NCI-H2107 (cell line): Measurements from ENCODE around the gene EML6.

Experiments used
- DNase-seq: peaks from one replicate; lab custom pipeline; 2025; lab: John Stamatoyannopoulos, UW

EML6 gene

DNA sequence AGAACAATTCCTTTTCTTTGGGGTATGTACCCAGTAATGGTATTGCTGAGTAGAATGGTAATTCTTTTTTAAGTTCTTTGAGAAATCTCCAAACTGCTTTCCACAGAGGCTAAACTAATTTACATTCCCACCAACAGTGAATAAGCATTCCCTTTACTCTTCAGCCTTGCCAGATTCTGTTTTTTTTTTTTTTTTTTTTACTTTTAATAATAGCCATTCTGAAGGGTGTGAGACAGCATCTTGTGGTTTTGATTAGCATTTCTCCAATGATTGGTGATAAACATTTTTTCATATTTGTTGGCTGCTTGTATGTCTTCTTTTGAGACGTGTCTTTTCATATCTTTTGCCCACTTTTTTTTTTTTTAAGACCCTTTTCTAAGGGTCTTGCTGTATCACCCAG, 189.4 kb downstream of the EML6 start:
- no peak for DNase-seq

GRCh38 chr2:54914637-54915036, 191.2 kb downstream of the EML6 start:
- no peak for DNase-seq

DNA sequence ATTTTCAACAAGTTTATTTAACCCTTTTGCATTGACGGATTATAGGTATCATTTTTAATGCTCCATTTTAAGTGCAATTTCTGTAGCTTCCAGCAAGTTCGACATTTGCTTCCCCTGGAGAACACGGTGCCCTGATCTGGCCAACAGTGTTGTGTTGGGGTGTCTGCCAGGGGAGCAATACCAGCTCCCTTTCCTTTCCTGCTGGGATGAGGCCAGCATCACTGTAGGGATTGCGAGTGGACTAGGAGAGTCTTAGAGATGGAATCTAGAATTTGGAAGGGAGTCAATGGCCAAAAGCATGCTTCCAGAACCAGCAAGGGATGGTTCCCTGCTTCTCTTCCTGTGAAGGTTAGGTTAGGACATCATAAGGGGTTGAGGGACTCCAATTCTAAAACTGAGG, 191.6 kb downstream of the EML6 start:
- no peak for DNase-seq

- no peak for DNase-seq
Observed at GRCh38 chr2:54916637-54917036, 193.2 kb downstream of the EML6 start.

DNA sequence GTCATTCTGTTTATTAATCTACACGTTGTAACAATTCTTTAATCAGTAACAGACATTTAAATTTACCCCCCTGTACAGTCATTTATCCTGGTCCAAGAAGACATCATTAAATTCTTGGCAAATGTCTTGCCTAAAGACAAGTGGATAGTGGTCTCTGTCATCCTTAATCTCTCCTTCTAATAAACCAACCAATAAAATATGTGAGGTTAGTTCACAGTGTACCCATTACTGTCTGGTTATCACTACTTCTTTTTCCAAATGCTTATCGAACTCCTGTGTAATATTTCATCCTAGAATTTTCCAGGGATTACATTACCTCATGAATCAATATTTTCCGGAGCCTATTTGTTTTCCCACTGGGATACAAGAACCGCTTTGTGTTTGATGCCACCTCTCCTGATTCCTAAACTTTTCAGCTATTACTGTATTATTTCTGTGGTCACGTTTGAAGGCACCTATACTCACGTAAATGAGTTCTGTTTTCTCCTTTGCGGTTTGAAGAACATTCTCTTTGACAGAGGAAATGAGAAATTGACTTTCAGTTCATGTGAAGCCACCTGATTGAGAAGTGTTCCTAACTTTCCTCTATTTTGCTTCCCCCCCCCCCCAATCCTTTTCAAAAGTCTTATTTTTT, 195.3 kb downstream of the EML6 start:
- no peak for DNase-seq

DNA sequence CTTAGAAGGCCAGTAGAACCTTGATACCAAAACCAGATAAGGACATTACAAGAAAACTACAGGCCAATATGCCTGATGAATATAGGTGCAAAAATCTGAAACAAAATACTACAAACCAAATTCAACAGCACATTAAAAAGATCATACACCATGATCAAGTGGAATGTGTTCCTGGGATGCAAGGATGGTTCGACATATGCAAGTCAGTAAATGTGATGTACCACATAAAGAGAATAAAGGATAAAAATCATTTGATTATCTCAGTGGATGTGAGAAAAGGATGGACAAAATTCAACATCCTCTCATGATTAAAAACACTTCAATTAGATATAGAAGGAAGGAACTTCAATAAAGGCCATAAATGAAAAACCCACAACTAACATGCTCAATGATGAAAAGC, 197.2 kb downstream of the EML6 start:
- DNase-seq = no peak

GRCh38 chr2:54924121-54924520, 200.7 kb downstream of the EML6 start:
- DNase-seq = no peak

GRCh38 chr2:54925022-54925421, 201.6 kb downstream of the EML6 start:
- DNase-seq = no peak

- no peak for DNase-seq
Observed at GRCh38 chr2:54927085-54927750, 203.8 kb downstream of the EML6 start.

- no peak for DNase-seq
Observed at GRCh38 chr2:54927751-54928615, 204.5 kb downstream of the EML6 start.

- DNase-seq = no peak
Observed at GRCh38 chr2:54928719-54929118, 205.3 kb downstream of the EML6 start.

DNA sequence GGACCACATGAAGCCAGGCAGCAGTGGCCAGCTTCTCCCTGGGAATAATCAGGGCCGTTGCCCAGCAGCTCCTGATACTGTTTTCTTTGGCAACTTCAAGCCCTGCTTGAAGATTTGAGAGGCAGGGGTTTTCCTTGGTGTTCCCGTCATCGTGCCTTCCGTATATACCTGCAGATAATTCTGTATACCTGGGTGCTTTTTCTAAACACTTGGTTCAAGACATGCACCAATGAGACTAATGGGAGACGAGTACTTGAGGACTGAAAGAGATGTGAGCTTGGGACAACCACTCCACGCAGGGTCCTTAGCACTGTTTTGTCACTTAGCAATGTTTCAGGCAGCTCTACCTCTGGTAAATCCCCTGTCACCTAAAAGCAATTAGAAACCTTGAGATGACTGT, 208.0 kb downstream of the EML6 start:
- DNase-seq = no peak

- DNase-seq = no peak
Observed at GRCh38 chr2:54935389-54935788, 211.9 kb downstream of the EML6 start.

DNA sequence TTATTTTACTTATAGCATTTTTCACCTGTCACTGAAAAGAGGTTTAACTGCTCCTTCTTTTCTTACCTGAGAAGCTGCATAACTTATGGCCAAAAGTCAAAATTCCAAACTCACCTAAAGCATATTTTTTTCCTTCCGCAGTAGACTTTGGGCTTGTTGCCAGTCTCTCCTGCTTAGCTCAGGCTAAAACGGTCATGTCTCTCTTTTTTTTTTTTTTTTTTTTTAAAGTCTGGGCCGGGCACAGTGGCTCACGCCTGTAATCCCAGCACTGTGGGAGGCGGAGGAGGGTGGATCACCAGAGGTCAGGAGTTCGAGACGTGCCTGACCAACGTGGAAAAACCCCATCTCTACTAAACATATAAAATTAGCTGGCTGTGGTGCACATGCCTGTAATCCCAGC, 213.3 kb downstream of the EML6 start:
- DNase-seq = no peak

- DNase-seq = no peak
Observed at GRCh38 chr2:54939446-54940118, 216.1 kb downstream of the EML6 start.

GRCh38 chr2:54940723-54941122, 217.3 kb downstream of the EML6 start:
- no peak for DNase-seq

- DNase-seq = no peak
Observed at GRCh38 chr2:54941248-54941984, 218.0 kb downstream of the EML6 start.

DNA sequence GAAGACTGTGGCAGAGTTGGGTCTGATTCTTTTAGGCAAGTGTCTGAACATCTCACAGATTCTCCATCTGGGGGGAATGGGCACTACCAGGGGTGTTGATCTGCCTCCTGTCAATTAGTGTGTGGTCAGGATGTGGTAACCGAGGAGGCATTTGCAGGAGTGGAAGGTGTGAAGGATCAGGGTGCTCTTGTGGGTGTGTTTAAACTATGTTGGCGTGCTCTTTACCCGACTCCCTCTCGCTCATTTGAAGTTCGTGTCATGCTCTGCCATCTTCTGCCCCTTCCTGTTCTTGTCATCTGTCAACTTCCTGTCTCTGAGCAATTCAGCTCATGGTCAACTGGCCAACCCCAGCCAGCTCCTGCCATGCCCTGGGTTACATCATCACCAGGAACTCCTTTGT, 218.9 kb downstream of the EML6 start:
- DNase-seq = no peak

- DNase-seq = no peak
Observed at GRCh38 chr2:54944724-54945326, 221.4 kb downstream of the EML6 start.

- no peak for DNase-seq
Observed at GRCh38 chr2:54945391-54946219, 222.1 kb downstream of the EML6 start.
